Thyroid gland (tissue), 4 donors: ENCODE results near the gene WDR26. TPM values are rescaled to one million over a fixed set of nuclear protein-coding genes. Genes with fewer than 3 reads are reported as not detected.
"Not testable (repeated sequence)": the region's sequence is repeated elsewhere in the genome, so short reads cannot be mapped to it uniquely, and the experiment has no call there.

Experiments used
- DNase-seq, 2 donors: peaks; one replicate each; pipeline ENCODE4 v3.0.0-alpha.2; 2019
- H3K27ac ChIP-seq, 3 donors: fragments of 200-600 bp; sonication (generic); 1 replicate in 2 of 3; 2 replicates in 1 of 3; pipeline ENCODE4 v1.5.1; 2016 to 2019; ENCODE audit warnings: mild to moderate bottlenecking in 1 of 3, moderate library complexity in 1 of 3
- H3K27me3 ChIP-seq: fragments of 200-600 bp; sonication (generic); one replicate; pipeline ENCODE4 v1.5.1; 2019
- H3K36me3 ChIP-seq, 2 donors: fragments of 200-600 bp; sonication (generic); one replicate each; pipeline ENCODE4 v1.5.1; 2016 to 2019
- H3K4me1 ChIP-seq, 2 donors: fragments of 200-600 bp; sonication (generic); one replicate each; pipeline ENCODE4 v1.5.1; 2017 to 2019
- H3K4me3 ChIP-seq, 3 donors: fragments of 200-600 bp; sonication (generic); replicated peaks in 1 of 3; 1 replicate in 2 of 3; 2 replicates in 1 of 3; pipeline ENCODE4 v1.5.1; 2016; ENCODE audit warnings: mild to moderate bottlenecking in 1 of 3
- H3K9me3 ChIP-seq: fragments of 200-600 bp; sonication (generic); one replicate; pipeline ENCODE4 v1.5.1; 2017
- POLR2A ChIP-seq, 2 donors: fragments of 450-650 bp; IDR thresholded peaks; one replicate each; pipeline ENCODE4 v1.6.1; 2017; ENCODE audit warnings: antibody characterized with exemption in 2 of 2, mild to moderate bottlenecking in 2 of 2, moderate library complexity in 1 of 2
- WGBS, 2 donors: methylation state at CpG; one replicate each; pipeline ENCODE4 v1.1.5; 2017; 5-methylcytosine and 5-hydroxymethylcytosine counted together
- intact Hi-C: fragments of 100-400 bp; cut with DNase I; formaldehyde crosslinking; loops from one replicate; pipeline ENCODE4 v1.15.1; 2023
- total RNA-seq, 4 donors: library from RNA; depleted of rRNA; stranded (reverse); fragments of >200 nt; gene quantifications; one replicate each; pipeline ENCODE4 v1.2.3, GENCODE V29; 2016
- TF ChIP-seq, protein P1 (sequence below), 6 experiments: fragments of 200-600 bp in 3 of 6; fragments of 450-650 bp in 3 of 6; sonication (generic) in 3 of 6; IDR thresholded peaks; one replicate each; pipeline ENCODE4 v1.5.1; 2016 to 2019; ENCODE audit warnings: antibody characterized with exemption in 6 of 6, mild to moderate bottlenecking in 2 of 6, inconsistent platforms in 1 of 6, moderate library complexity in 1 of 6

The WDR26 gene
- 100 to 1,000 TPM in 1 of 4 donors, 10 to 100 TPM in 3; 72.8 to 116 (median 89.2) TPM for total RNA-seq

DNA sequence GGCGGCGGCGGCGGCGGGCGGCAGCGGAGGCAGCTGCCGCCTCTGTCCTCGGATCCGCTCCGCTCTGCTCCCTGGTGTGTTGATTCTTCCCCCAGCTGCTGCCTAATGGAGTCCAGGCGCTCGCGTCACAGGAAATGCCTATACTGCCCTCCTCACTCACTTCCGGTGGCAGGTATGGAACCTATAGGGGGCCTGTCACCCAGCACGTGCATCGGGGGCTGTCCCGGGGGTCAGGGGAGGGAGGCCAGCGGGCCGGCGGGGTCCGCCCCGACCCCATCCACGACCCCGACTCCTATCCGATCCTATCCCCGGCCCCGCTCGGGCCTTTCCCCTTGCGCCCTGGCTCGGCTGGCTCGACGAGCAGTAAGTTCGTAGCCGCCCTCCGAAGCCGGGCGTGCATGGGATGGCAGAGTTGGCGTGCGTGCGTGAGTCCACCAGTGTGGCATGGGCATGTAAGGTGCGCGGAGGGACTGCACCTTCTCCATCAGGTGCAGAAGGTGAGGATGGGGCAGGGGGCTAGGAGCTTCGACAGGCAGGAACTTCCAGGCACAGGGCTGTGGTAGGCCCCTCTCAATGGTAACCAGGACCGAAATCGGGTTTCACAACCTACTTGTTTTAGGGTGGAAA, at the start of gene WDR26:
Gene WDR26, minus strand, starts transcription at position 107 of the 627 bp plus-strand sequence.
- no peaks in the 10 kb centered on the region for H3K36me3 ChIP-seq
- intact Hi-C loops, result no loop called here
- TF ChIP-seq, protein P1, sequence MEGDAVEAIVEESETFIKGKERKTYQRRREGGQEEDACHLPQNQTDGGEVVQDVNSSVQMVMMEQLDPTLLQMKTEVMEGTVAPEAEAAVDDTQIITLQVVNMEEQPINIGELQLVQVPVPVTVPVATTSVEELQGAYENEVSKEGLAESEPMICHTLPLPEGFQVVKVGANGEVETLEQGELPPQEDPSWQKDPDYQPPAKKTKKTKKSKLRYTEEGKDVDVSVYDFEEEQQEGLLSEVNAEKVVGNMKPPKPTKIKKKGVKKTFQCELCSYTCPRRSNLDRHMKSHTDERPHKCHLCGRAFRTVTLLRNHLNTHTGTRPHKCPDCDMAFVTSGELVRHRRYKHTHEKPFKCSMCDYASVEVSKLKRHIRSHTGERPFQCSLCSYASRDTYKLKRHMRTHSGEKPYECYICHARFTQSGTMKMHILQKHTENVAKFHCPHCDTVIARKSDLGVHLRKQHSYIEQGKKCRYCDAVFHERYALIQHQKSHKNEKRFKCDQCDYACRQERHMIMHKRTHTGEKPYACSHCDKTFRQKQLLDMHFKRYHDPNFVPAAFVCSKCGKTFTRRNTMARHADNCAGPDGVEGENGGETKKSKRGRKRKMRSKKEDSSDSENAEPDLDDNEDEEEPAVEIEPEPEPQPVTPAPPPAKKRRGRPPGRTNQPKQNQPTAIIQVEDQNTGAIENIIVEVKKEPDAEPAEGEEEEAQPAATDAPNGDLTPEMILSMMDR (IDR thresholded peaks at IDR 0.05), result no peak
- peak in 1 of 2 donors; percentile 82 for TF ChIP-seq POLR2A (IDR thresholded peaks at IDR 0.05)
- H3K9me3 ChIP-seq, result no peaks in the 10 kb centered on the region
- peak; percentile 72 to 73 for DNase-seq
- 0% methylated on average over 25 to 31 of the region's 46 CpGs for WGBS, 2 donors
- peak within 1 kb of the TSS; percentile 95 to 100 (median 99) for H3K4me3 ChIP-seq
- no peaks in the 10 kb centered on the region for H3K27me3 ChIP-seq
- H3K4me1 ChIP-seq, result peaks cover 34 to 35% of the 10 kb centered on the region in 2 donors
- H3K27ac ChIP-seq, result peak within 1 kb of the TSS; percentile 98 to 100 (median 99)

DNA sequence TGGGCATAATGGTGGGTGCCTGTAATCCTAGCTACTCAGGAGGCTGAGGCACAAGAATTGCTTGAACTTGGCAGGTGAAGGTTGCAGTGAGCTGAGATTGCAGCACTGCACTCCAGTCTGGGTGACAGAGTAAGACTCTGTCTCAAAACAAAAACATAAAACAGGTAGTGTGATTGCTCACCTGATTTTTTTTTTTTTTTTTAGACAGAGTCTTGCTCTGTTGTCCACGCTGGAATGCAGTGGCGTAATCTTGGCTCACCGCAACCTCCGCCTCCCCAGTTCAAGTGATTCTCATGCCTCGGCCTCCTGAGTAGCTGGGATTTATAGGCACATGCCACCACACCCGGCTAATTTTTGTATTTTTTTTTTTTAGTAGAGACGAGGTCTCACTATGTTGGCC, 48.6 kb upstream of the WDR26 start:
- intact Hi-C loops, H3K4me3 ChIP-seq, H3K27me3 ChIP-seq, H3K27ac ChIP-seq, DNase-seq, H3K9me3 ChIP-seq, H3K36me3 ChIP-seq, H3K4me1 ChIP-seq: not testable (repeated sequence)
- 92 to 95% methylated on average over 7 of the region's 7 CpGs for WGBS, 2 donors

DNA sequence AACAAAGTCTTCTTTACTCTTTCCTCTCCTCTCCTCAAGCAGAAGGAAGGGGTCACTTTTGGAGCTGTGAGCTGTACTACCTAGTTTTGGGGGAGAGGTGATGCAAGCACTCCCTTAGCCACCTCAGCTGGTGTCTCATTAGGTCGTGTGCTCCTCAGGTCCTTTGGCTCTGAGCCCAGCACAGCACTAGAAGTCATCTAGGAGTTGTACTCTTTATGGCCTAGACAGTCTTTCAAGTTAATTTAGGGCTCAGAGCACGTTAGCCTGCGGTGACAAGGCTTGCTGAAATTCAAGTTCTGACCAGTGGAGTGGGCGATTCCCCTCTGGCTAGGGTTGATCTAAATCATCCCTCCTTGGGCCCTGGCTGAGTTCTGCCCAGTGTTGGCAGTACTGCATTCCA, 48.0 kb upstream of the WDR26 start:
- intact Hi-C loops, result no loop called here
- no peaks in the 10 kb centered on the region for H3K36me3 ChIP-seq
- no peaks in the 10 kb centered on the region for H3K4me1 ChIP-seq
- H3K9me3 ChIP-seq, result no peaks in the 10 kb centered on the region
- H3K27ac ChIP-seq, result no peak overlapping the region
- DNase-seq, result no peak
- 58 to 68% methylated on average over 4 of the region's 4 CpGs for WGBS, 2 donors
- TF ChIP-seq, protein P1 (IDR thresholded peaks at IDR 0.05), result no peak
- no peak for TF ChIP-seq POLR2A (IDR thresholded peaks at IDR 0.05)
- H3K27me3 ChIP-seq, result no peaks in the 10 kb centered on the region
- no peak overlapping the region for H3K4me3 ChIP-seq

DNA sequence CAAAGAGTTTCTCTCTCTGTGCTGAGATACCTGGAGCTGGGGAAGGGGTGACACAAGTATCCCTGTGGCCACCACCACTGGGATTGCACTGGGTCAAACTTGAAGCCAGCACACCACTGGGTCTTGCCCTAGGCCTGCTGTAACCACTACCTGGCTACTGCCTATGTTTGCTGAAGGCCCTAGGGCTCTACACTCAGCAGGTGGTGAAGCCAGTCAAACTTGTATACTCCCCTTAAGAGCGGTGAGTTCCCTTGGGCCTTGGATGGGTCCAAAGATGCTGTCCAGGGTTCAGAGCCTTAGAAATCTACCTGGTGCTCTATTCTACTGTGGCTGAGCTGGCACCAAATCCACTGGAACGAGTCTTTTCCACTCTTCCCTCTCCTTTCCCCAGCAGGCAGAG, 47.0 kb upstream of the WDR26 start:
- no peak for DNase-seq
- Histone ChIP-seq H3K27ac (no peak overlapping the region), H3K27me3 (no peaks in the 10 kb centered on the region), H3K4me1 (no peaks in the 10 kb centered on the region), H3K4me3 (no peak overlapping the region), H3K36me3 (no peaks in the 10 kb centered on the region), H3K9me3 (no peaks in the 10 kb centered on the region)
- TF ChIP-seq, protein P1 (IDR thresholded peaks at IDR 0.05), result no peak
- TF ChIP-seq POLR2A (IDR thresholded peaks at IDR 0.05), result no peak
- 71 to 94% methylated on average over 1 to 2 of the region's 2 CpGs for WGBS, 2 donors
- intact Hi-C loops, result no loop called here

DNA sequence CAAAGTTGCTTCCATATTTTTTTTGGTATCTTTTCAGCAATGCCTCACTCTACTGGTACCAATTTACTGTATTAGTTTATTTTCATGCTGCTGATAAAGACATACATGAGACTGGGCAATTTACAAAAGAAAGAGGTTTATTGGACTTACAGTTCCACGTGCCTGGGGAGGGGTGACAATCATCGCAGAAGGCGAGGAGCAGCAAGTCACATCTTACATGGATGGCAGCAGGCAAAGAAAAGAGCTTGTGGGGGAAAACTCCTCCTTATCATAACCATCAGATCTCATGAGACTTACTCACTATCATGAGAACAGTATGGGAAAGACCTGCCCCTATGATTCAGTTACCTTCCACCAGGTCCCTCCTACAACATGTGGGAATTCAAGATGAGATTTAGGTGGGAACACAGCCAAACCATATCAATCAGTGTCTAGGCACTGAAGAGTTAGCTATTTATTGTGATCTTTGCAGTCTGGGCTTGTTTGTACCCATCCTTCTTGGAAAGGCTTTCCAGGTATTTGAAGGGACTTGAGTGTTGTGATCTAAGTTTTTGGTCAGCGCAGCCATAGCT, 46.4 kb upstream of the WDR26 start:
- H3K4me1 ChIP-seq, H3K36me3 ChIP-seq, H3K4me3 ChIP-seq, H3K9me3 ChIP-seq, H3K27me3 ChIP-seq, intact Hi-C loops, H3K27ac ChIP-seq, DNase-seq: not testable (repeated sequence)
- 95 to 97% methylated on average over 4 of the region's 4 CpGs for WGBS, 2 donors

DNA sequence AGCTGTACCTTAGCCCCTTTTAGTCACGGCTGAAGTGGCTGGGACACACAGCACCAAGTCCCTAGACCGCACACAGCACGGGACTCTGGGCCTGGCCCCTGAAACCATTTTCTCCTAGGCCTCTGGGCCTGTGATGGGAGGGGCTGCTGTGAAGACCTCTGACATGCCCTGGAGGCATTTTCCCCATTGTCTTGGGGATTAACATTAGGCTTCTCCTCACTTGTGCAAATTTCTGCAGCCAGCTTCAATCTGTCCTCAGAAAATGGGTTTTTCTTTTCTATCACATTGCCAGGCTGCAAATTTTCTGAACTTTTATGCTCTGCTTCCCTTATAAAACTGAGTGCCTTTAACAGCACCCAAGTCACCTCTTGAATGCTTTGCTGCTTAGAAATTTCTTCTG, 45.6 kb upstream of the WDR26 start:
- H3K4me3 ChIP-seq, DNase-seq, H3K27ac ChIP-seq, intact Hi-C loops, H3K27me3 ChIP-seq, H3K4me1 ChIP-seq, H3K36me3 ChIP-seq, H3K9me3 ChIP-seq: not testable (repeated sequence)
- WGBS, 2 donors, result 96 to 100% methylated on average over 3 of the region's 3 CpGs
